ENCODE data around the gene AKT1S1. TPM values are rescaled to one million over a fixed set of nuclear protein-coding genes. Genes with fewer than 3 reads are reported as not detected.

Gene AKT1S1
- total and polyA plus RNA-seq, 3 donors from 2014 or later: 35.0 to 42.8 (median 35.7) TPM

DNA sequence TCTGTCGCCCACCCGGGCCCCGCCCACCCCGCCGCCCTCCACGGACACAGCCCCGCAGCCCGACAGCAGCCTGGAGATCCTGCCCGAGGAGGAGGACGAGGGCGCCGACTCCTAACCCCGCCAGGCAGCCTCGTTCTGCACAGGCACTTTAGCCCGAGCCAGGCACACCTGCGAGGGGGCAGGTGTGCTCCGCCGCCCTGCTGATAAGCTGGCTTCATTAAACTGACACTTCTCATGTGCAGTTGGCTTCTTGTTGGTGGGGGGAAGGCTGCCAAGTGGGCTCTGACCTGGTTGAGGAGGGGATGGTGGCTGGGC is 11.3 kb upstream of the AKT1S1 start:
- intact Hi-C loops (cut with DNase I; ENCODE audit: low total_unique reads): no loop called here
- H3K4me3 ChIP-seq: no peak overlapping the region
- no peak for TF ChIP-seq CTCF (IDR thresholded peaks at IDR 0.05)
- no peak for TF ChIP-seq POLR2A (IDR thresholded peaks at IDR 0.05)
- DNase-seq: no peak
- no peaks in the 10 kb centered on the region for H3K9me3 ChIP-seq
- peaks cover 4% of the 10 kb centered on the region for H3K36me3 ChIP-seq (ENCODE audit: low read depth, missing control alignments)
- H3K4me1 ChIP-seq: no peaks in the 10 kb centered on the region
- 60 to 91% methylated on average over 3 to 18 of the region's 18 CpGs for whole genome bisulfite sequencing, 2 donors
- no peaks in the 10 kb centered on the region for H3K27me3 ChIP-seq
- H3K27ac ChIP-seq: no peak overlapping the region

DNA sequence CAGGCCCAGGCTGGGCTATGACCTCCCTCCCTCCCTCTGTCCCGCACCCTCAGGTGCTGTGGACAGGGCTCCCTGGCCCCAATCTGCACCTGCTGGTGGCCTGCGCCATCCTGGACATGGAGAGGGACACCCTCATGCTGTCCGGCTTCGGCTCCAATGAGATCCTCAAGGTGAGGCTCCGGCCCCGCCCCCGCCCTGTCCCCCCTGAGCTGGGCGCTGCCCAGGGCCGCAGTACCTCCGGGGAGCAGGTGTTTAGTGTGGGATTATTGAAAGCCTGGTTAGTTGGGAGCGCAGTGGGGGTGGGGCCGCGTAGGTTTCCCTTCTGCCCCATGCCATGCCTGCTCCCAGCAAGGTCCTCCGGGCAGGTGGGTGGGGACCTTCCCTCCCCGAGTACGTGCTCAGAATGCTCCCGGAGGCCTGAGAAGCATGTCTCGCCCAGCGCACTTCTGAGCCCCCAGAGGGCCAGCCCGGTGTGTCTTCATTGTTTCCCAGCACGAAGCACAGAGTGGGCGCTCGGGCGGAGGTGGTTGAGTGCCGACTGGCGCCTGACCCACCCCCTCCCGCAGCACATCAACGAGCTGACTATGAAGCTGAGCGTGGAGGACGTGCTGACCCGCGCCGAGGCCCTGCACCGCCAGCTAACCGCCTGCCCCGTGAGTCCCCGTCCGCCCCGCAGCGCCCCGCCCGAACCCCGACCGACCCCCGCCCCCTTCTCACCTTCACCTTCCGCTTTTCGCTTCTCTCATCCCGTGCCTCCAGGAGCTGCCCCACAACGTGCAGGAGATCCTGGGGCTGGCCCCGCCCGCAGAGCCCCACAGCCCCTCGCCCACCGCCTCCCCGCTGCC is 10.7 kb upstream of the AKT1S1 start:
- intact Hi-C loops (cut with DNase I; ENCODE audit: low total_unique reads): no loop called here
- H3K27me3 ChIP-seq: no peaks in the 10 kb centered on the region
- H3K4me3 ChIP-seq: no peak overlapping the region
- TF ChIP-seq CTCF (IDR thresholded peaks at IDR 0.05) (no peak), POLR2A (IDR thresholded peaks at IDR 0.05) (no peak)
- no peaks in the 10 kb centered on the region for H3K4me1 ChIP-seq
- WGBS, 2 donors: 71 to 89% methylated on average over 7 to 53 of the region's 54 CpGs
- H3K27ac ChIP-seq: no peak overlapping the region
- peaks cover 4% of the 10 kb centered on the region for H3K36me3 ChIP-seq (ENCODE audit: low read depth, missing control alignments)
- no peaks in the 10 kb centered on the region for H3K9me3 ChIP-seq
- no peak for DNase-seq

GRCh38 chr19:49887037-49887664 is 10.0 kb upstream of the AKT1S1 start:
- Histone ChIP-seq H3K4me1 (no peaks in the 10 kb centered on the region), H3K4me3 (no peak overlapping the region), H3K36me3 (ENCODE audit: low read depth, missing control alignments) (peaks cover 4% of the 10 kb centered on the region), H3K27ac (no peak overlapping the region), H3K9me3 (no peaks in the 10 kb centered on the region), H3K27me3 (no peaks in the 10 kb centered on the region)
- intact Hi-C loops (cut with DNase I; ENCODE audit: low total_unique reads): no loop called here
- 64 to 66% methylated on average over 10 to 23 of the region's 23 CpGs for WGBS, 2 donors
- no peak for DNase-seq
- TF ChIP-seq CTCF (IDR thresholded peaks at IDR 0.05): no peak
- no peak for TF ChIP-seq POLR2A (IDR thresholded peaks at IDR 0.05)

DNA sequence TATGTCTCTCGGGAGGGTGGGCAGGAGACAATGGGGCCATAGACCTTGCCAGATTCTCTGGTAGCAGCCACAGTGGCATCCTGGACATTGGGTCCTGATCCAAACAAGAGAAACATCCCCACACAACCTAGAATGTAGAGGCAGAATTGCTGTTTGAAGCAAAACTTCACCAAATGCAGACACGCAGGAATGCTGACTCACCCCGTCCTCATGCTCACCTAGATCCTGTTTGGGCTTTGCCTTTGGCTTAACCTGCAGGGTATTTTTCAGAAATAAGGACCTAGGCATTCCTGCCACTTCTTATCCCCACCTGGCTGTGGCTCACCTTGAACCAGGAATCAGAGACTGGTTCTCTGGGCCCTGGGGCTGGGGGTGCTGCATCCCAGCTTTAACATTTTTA is 7.6 kb upstream of the AKT1S1 start:
- no peaks in the 10 kb centered on the region for H3K9me3 ChIP-seq
- H3K27me3 ChIP-seq: no peaks in the 10 kb centered on the region
- 94 to 100% methylated on average over 3 of the region's 3 CpGs for WGBS, 2 donors
- H3K4me3 ChIP-seq: no peak overlapping the region
- no peak overlapping the region for H3K27ac ChIP-seq
- H3K36me3 ChIP-seq (ENCODE audit: low read depth, missing control alignments): peaks cover 4% of the 10 kb centered on the region
- H3K4me1 ChIP-seq: no peaks in the 10 kb centered on the region
- intact Hi-C loops (cut with DNase I; ENCODE audit: low total_unique reads): no loop called here
- TF ChIP-seq CTCF (IDR thresholded peaks at IDR 0.05): no peak
- TF ChIP-seq POLR2A (IDR thresholded peaks at IDR 0.05): no peak
- no peak for DNase-seq
